Endodermal cell (in vitro differentiated cells): ENCODE results near the gene C2orf81. TPM values are rescaled to one million over a fixed set of nuclear protein-coding genes. Genes with fewer than 3 reads are reported as not detected.

ENCODE experiments used
- DNase-seq: peaks from one replicate; pipeline ENCODE4 v3.0.0-alpha.2; 2017
- H3K27ac ChIP-seq: 2 replicates; pipeline ENCODE4 v1.5.1; 2013; ENCODE audit warnings: mild to moderate bottlenecking, low read depth, low read length, moderate library complexity
- H3K27me3 ChIP-seq: 2 replicates; pipeline ENCODE4 v1.6.1; 2013; ENCODE audit warnings: mild to moderate bottlenecking, low read length, moderate library complexity; ENCODE audit not compliant: insufficient read depth, control insufficient read depth, poor library complexity, severe bottlenecking
- H3K36me3 ChIP-seq: 2 replicates; pipeline ENCODE4 v1.7.0; 2013; ENCODE audit warnings: mild to moderate bottlenecking, low read length, moderate library complexity; ENCODE audit not compliant: control insufficient read depth, insufficient read depth
- H3K4me1 ChIP-seq: one replicate; pipeline ENCODE4 v1.7.0; 2013; ENCODE audit warnings: low read length; ENCODE audit not compliant: control insufficient read depth, insufficient read depth
- H3K4me3 ChIP-seq: 2 replicates; pipeline ENCODE4 v1.5.1; 2013; ENCODE audit warnings: mild to moderate bottlenecking, low read length, moderate library complexity
- H3K9ac ChIP-seq: 2 replicates; pipeline ENCODE4 v1.6.1; 2013; ENCODE audit warnings: mild to moderate bottlenecking, low read length, moderate library complexity; ENCODE audit not compliant: poor library complexity, severe bottlenecking; ENCODE audit errors: extremely low read depth
- H3K9me3 ChIP-seq: 2 replicates; pipeline ENCODE4 v1.6.1; 2013; ENCODE audit warnings: mild to moderate bottlenecking, low read length, moderate library complexity; ENCODE audit not compliant: control insufficient read depth
- H3K27ac Mint-ChIP-seq: 2 replicates; pipeline ENCODE4 v1.8.0; 2020; ENCODE audit warnings: mixed read lengths
- H3K27me3 Mint-ChIP-seq: 2 replicates; pipeline ENCODE4 v1.8.0; 2021; ENCODE audit warnings: mild to moderate bottlenecking, mixed read lengths; ENCODE audit not compliant: insufficient read depth
- H3K36me3 Mint-ChIP-seq: 2 replicates; pipeline ENCODE4 v1.8.0; 2020; ENCODE audit warnings: low read depth, mixed read lengths
- H3K4me1 Mint-ChIP-seq: 2 replicates; pipeline ENCODE4 v1.8.0; 2020; ENCODE audit warnings: mixed read lengths
- H3K4me3 Mint-ChIP-seq: 2 replicates; pipeline ENCODE4 v1.8.0; 2020; ENCODE audit warnings: mild to moderate bottlenecking, moderate library complexity, mixed read lengths
- H3K9me3 Mint-ChIP-seq: 2 replicates; pipeline ENCODE4 v1.8.0; 2020; ENCODE audit warnings: mild to moderate bottlenecking, mixed read lengths
- WGBS, 2 experiments: methylation state at CpG; one replicate each; pipeline versions ENCODE4 v1.1.5 to v1.1.7; 2013; ENCODE audit warnings: missing lambda C conversion rate in 2 of 2, mixed read lengths in 1 of 2; ENCODE audit not compliant: insufficient coverage in 1 of 2, insufficient read length in 1 of 2; 5-methylcytosine and 5-hydroxymethylcytosine counted together
- total RNA-seq, 2 donors: library from RNA; stranded (reverse); fragmentation: NEBNext Ultra II Directional in 1 of 2; extraction: Animal tissue kit (Norgen Biotek cat#: 25700) in 1 of 2; gene quantifications; 2 replicates in 1 of 2; 3 replicates in 1 of 2; pipeline ENCODE4 v1.2.1, GENCODE V29; 2021
- TF ChIP-seq, protein P1 (sequence below): fragments of 200-600 bp; sonication (generic); conservative IDR thresholded peaks from 2 replicates; pipeline ENCODE4 v1.5.0; 2021; ENCODE audit warnings: antibody characterized with exemption, mild to moderate bottlenecking

The C2orf81 gene
- total RNA-seq, 2 donors from 2014 or later = 3.8 to 4.8 TPM

DNA sequence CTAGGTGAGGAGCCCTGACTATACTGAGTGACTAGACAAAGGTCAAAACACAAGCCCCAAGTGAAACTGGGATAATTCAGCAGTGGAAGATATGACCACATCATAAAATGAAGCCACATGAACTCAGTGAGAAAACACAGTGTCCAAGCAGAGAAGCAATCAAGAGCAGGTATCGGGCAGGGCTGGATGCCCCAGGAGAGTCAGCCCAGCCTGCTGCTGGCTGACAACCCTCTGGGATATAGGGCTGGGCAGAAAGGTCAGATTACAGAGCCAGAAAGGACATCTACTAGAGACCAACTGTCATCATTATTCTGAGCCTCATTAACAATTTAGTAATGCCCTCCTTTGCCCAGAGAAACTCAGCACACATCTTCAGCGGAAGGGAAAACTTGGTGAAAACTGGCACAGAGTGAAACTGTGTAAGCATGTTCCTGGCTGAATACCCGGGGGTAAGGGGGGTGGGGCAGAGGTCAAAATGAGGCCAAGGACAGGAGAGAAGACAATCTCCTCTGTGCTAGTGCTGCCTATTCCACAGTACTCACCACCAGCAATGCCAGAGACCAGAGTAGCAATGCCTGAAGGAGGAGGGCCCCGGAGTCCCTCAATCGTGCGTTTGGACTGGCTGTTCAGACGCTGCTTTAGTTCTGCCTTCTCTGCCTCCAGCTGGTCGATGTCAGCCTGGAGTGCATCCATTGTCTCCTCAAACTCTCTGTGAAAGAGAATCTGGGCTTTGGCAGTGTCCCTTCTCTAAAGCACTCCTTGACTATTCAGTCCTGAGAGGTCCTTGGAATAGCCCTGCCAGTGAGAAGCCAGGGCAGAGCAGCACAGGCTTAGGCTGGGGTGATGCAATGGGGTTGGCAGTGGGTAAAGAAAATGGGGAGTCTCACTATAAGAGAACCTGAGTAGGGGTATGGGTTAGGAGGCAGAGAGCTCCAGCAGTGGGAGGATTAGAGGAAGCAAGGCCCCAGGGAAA, 56.6 kb downstream of the C2orf81 start:
- Histone ChIP-seq H3K4me1 (no peaks in the 10 kb centered on the region), H3K27me3 (no peaks in the 10 kb centered on the region), H3K9ac (no peak overlapping the region), H3K9me3 (no peaks in the 10 kb centered on the region), H3K27ac (no peak overlapping the region), H3K4me3 (no peak overlapping the region), H3K36me3 (peaks cover 98% of the 10 kb centered on the region)
- no peaks in the 10 kb centered on the region for H3K27me3 Mint-ChIP-seq
- peaks cover 88% of the 10 kb centered on the region for H3K36me3 Mint-ChIP-seq
- DNase-seq = no peak
- TF ChIP-seq, protein P1, sequence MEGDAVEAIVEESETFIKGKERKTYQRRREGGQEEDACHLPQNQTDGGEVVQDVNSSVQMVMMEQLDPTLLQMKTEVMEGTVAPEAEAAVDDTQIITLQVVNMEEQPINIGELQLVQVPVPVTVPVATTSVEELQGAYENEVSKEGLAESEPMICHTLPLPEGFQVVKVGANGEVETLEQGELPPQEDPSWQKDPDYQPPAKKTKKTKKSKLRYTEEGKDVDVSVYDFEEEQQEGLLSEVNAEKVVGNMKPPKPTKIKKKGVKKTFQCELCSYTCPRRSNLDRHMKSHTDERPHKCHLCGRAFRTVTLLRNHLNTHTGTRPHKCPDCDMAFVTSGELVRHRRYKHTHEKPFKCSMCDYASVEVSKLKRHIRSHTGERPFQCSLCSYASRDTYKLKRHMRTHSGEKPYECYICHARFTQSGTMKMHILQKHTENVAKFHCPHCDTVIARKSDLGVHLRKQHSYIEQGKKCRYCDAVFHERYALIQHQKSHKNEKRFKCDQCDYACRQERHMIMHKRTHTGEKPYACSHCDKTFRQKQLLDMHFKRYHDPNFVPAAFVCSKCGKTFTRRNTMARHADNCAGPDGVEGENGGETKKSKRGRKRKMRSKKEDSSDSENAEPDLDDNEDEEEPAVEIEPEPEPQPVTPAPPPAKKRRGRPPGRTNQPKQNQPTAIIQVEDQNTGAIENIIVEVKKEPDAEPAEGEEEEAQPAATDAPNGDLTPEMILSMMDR = no peak
- H3K27ac Mint-ChIP-seq = peak overlapping the region; percentile 0
- no peak overlapping the region for H3K4me3 Mint-ChIP-seq
- no peaks in the 10 kb centered on the region for H3K9me3 Mint-ChIP-seq
- H3K4me1 Mint-ChIP-seq = peaks cover 8% of the 10 kb centered on the region
- WGBS, 2 experiments = 88 to 92% methylated on average over 7 to 8 of the region's 8 CpGs

Other genes starting within 250 kb of the C2orf81 start
- 100 to 1,000 TPM in 1 of 2 donors, 10 to 100 TPM in 1; 92.3 to 125 TPM for gene MOB1A, start 242.7 kb downstream of the C2orf81 start, total RNA-seq
- 10 to 100 TPM; 77.4 to 84.5 TPM for gene MTHFD2, start 223.0 kb downstream of the C2orf81 start, total RNA-seq
- gene SLC4A5, start 78.2 kb downstream of the C2orf81 start, total RNA-seq = 1 to 10 TPM; 2.5 to 3.7 TPM
- gene DCTN1, start 41.3 kb downstream of the C2orf81 start, total RNA-seq = 100 to 1,000 TPM; 159 to 213 TPM
- 10 to 100 TPM; 43.1 to 69.4 TPM for gene WDR54, start 111 bp upstream of the C2orf81 start, total RNA-seq
- 100 to 1,000 TPM in 1 of 2 donors, 10 to 100 TPM in 1; 83.6 to 117 TPM for gene RTKN, start 20.3 kb upstream of the C2orf81 start, total RNA-seq
- gene INO80B, start 33.5 kb upstream of the C2orf81 start, total RNA-seq = 10 to 100 TPM; 23.9 to 38.8 TPM
- 100 to 1,000 TPM; 110 to 116 TPM for gene WBP1, start 36.8 kb upstream of the C2orf81 start, total RNA-seq
- gene MOGS, start 43.8 kb upstream of the C2orf81 start, total RNA-seq = 10 to 100 TPM; 64.8 to 72.9 TPM
- 10 to 100 TPM; 50.9 to 62.7 TPM for gene MRPL53, start 51.1 kb upstream of the C2orf81 start, total RNA-seq
- gene CCDC142, start 61.4 kb upstream of the C2orf81 start, total RNA-seq = 10 to 100 TPM; 19.0 to 24.7 TPM
- gene TTC31, start 61.5 kb upstream of the C2orf81 start, total RNA-seq = 10 to 100 TPM; 31.5 to 32.4 TPM
- gene LBX2, start 78.0 kb upstream of the C2orf81 start, total RNA-seq = 1 to 10 TPM; 1.3 to 1.6 TPM
- 10 to 100 TPM; 15.5 to 21.4 TPM for gene PCGF1, start 86.1 kb upstream of the C2orf81 start, total RNA-seq
- gene TLX2, start 92.8 kb upstream of the C2orf81 start, total RNA-seq = under 1 TPM; 0.22 to 0.27 TPM
- 1 to 10 TPM in 1 of 2 donors, under 1 TPM in 1; 0.93 to 1.1 TPM for gene DQX1, start 104.6 kb upstream of the C2orf81 start, total RNA-seq
- 10 to 100 TPM; 76.3 to 88.9 TPM for gene AUP1, start 108.1 kb upstream of the C2orf81 start, total RNA-seq
- 10 to 100 TPM; 32.8 to 38.9 TPM for gene HTRA2, start 108.3 kb upstream of the C2orf81 start, total RNA-seq
- 1 to 10 TPM; 5.4 to 7.6 TPM for gene LOXL3, start 132.3 kb upstream of the C2orf81 start, total RNA-seq
- 10 to 100 TPM; 12.9 to 15.1 TPM for gene DOK1, start 133.1 kb upstream of the C2orf81 start, total RNA-seq
- 1 to 10 TPM; 3.8 to 5.5 TPM for gene M1AP, start 226.7 kb upstream of the C2orf81 start, total RNA-seq
- 10 to 100 TPM in 1 of 2 donors, 1 to 10 TPM in 1; 7.0 to 10.1 TPM for gene SEMA4F, start 232.6 kb upstream of the C2orf81 start, total RNA-seq